ENCODE data around the gene TMEM170A.
"Not testable (repeated sequence)": the region's sequence is repeated elsewhere in the genome, so short reads cannot be mapped to it uniquely, and the experiment has no call there.

The TMEM170A gene

GRCh38 chr16:75479421-75479990 lies 15.0 kb upstream of the TMEM170A start:
- DNase-seq: no peak

GRCh38 chr16:75478480-75479345 lies 14.2 kb upstream of the TMEM170A start:
- no peak for DNase-seq

GRCh38 chr16:75477680-75478473 lies 13.4 kb upstream of the TMEM170A start:
- DNase-seq: no peak

DNA sequence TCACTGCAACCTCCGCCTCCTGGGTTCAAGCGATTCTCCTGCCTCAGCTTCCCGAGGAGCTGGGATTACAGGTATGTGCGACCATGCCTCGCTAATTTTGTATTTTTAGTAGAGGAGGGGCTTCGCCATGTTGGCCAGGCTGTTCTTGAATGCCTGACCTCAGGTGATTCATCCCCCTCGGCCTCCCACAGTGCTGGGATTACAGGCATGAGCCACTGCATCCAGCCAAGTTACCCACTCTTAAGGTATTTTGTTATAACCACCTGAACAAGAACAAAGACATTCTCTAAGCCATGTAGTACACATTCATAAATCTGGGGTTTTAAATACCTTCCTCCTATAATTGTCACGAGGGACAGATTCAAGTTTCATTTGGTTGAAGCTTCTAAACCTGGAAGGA lies 12.3 kb upstream of the TMEM170A start:
- DNase-seq: no peak

DNA sequence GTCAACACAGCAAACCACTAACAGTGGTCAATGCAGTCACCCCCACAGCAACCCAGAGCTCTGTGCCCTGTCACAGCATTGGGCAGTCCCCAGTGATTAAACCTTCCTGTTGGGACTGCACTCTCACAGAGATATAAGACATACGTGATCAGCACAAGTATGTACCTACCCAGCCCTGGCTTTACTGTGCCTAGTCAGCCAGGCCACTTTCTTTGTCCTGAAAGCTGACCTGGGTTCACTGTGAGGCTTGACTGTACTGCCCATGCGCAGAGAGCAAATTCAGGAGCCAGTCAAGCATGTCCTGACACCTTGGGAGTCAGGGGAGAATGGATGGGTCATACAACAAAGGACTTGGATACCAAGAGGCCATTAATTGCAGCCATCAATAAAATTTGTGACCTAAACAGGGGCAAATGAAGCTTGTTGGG lies 10.9 kb upstream of the TMEM170A start:
- no peak for DNase-seq

- no peak for DNase-seq
Measured at GRCh38 chr16:75472908-75473877, 8.7 kb upstream of the TMEM170A start.

GRCh38 chr16:75471723-75472633 lies 7.5 kb upstream of the TMEM170A start:
- DNase-seq: peak; percentile 79

GRCh38 chr16:75466760-75467159 lies 2.3 kb upstream of the TMEM170A start:
- no peak for DNase-seq

DNA sequence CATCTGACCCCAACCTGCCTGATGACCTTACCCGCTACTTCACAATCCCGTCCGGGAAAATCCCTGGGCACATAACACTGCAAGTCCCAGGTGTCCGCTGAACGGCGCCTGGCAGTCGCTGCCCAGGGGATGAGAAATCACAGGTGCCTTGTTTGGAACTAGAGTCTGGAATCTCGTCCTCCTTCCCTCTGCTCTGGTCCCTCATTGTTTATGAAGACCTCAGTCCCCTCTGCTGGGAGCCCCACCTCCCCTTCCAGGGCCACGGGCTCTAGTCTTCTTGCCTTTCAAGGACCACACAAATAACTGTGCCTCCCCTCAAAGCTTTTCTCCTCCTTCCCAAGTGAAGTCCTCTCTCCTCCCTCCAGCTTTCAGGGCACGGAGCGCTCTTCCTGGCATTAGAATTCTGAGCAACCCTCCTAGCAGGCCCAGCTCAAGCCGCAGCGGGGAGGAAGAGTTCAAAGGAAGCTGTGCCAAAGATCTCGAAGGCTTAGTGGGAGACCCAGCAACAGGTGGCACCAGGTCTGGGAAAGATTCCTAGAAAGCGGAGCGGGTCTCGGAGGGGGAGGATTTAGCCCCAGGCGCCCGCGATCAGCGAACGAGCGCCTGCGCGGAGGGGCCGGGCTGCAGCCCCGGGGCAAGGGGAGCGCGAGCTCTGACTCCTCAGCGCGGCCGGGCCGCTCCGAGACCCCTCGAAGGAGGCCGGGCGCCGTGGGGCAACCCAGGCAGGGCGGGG lies 934 bp downstream of the TMEM170A start:
- peak; percentile 85 for DNase-seq

DNA sequence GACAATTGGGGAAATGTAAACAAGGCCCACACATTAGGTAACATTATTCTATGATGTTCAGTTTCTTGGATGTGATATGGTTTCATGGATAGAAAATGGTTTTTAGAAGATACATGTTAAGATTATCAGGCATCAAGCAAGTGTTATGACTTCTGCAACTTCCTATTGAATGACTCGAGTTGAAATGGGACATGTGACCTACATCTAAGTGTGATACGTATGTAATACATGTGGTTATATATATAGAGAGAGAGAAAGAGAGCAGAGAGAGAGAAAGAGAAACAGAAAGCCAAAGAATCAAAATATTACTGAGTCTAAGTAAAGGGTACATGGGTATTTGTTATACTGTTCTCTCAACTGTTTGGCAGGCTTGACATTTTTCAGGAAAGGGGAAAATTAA lies 1.7 kb downstream of the TMEM170A start:
- no peak for DNase-seq

DNA sequence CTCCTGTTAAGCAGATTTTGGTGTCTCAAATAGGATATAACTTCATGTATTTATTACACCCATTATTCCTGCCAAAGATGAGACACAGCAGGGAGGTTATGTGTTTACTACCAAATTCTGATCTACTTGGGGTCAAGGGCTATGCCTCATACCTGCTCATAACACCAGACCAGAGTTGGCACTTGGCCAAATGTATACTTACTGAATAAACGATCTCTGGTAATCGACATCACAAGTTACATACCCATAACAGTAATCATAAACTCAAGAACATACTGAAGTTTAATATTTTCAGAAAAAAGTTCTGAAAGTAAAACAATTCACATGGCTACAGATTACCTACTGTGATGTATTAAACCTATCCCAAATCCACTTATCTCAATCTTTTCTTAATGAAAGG lies 2.9 kb downstream of the TMEM170A start:
- DNase-seq: peak; percentile 24

DNA sequence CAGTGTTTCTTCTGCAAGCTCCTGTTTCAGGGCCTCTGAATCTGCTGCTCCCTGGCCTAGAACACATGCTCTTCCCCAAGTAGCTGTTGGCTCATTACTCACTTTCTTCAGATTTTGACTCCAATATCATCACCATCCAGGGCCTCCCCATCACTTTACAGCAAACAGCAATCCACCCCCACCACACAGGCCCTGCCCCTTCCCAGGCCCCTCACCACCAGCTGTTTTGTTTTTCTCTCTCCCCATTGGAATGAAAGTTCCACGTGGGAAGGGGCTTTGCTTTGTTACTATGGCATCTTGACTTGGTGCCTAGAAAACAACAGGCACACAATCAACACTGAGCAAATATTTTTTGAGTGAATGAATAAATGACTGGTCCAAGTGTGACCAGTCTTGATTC lies 4.0 kb downstream of the TMEM170A start:
- DNase-seq: peak; percentile 37

DNA sequence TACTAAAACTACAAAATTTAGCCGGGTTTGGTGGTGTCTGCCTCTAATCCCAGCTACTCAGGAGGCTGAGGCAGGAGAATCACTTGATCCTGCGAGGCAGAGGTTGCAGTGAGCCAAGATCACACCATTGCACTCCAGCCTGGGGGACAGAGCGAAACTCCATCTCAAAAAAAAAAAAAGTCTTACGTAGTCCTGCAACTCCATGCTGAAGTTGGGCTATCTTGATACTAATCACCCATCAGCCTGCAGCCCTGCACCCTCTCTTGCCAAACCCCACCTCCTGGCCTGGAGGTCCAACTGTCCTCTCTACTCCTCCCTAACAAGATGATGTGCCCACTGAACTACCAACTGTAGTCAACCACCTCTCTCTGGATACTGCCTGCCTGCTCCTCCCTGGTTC lies 4.8 kb downstream of the TMEM170A start:
- DNase-seq: no peak

DNA sequence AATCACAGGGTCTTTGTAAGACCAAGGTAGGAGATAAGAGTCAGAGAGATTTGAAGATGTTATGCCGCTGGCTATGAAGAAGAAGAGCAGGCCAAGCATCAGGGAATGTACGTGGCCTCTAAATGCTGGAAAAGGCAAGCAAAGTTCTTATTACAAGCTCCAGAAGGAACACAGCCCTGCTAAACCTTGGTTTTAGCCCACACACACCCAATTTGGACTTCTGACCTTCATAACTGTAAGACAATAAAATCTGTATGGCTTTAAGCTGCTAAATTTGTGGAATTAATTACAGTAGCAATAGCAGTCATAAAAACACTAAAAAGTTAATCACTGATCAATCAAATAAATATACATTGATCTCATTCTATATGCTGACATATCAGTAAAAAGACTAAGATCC lies 6.0 kb downstream of the TMEM170A start:
- no peak for DNase-seq

GRCh38 chr16:75458029-75458428 lies 6.5 kb downstream of the TMEM170A start:
- DNase-seq: no peak

- no peak for DNase-seq
Measured at GRCh38 chr16:75457485-75458021, 6.9 kb downstream of the TMEM170A start.

GRCh38 chr16:75456971-75457370 lies 7.5 kb downstream of the TMEM170A start:
- DNase-seq: peak; percentile 35

DNA sequence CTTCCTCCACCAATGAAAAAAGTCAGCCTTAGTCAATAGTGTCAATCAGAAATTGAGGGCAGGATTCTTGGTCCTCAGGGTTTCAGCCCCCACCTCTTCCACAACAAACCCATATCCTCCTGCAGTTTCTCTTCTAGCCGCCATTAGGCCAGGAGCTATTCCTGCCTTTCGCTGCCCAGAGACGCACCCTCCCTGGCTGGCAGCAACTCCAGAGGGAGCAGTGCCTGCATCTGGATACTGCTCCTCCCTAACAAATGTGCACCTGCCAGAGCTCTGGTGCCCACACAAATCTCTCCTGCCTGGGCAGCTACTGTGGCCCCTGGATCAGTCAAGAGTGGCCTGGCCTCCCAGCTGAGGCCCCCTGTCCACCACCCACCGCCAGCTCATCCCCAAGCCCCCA lies 8.0 kb downstream of the TMEM170A start:
- DNase-seq: not testable (repeated sequence)

GRCh38 chr16:75455677-75456076 lies 8.8 kb downstream of the TMEM170A start:
- peak; percentile 85 for DNase-seq

GRCh38 chr16:75452464-75453190 lies 11.9 kb downstream of the TMEM170A start:
- no peak for DNase-seq
